ENCODE data around the gene CELF2.

DNA sequence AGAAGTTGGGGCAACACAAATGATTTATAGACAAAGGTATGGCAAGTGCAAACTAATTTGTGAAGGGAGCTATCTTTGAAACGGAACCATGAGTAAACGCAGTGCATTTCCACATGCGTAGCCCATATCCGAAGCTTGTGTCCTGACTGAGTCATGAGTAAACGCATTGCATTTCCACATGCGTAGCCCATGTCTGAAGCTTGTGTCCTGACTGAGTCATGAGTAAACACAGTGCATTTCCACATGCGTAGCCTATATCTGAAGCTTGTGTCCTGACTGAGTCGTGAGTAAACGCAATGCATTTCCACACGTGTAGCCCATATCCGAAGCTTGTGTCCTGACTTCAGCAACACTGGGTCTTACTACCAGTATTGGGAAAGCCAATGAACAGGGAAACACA lies 95.0 kb downstream of the CELF2 start:
- TF ChIP-seq POLR2A (IDR thresholded peaks at IDR 0.05; ENCODE audit: low read depth, low read length) (no peak), CEBPB (IDR thresholded peaks at IDR 0.05; ENCODE audit: low read depth, low read length) (no peak), RAD21 (IDR thresholded peaks at IDR 0.05; ENCODE audit: low read length) (no peak)
- TF ChIP-seq, protein P1, sequence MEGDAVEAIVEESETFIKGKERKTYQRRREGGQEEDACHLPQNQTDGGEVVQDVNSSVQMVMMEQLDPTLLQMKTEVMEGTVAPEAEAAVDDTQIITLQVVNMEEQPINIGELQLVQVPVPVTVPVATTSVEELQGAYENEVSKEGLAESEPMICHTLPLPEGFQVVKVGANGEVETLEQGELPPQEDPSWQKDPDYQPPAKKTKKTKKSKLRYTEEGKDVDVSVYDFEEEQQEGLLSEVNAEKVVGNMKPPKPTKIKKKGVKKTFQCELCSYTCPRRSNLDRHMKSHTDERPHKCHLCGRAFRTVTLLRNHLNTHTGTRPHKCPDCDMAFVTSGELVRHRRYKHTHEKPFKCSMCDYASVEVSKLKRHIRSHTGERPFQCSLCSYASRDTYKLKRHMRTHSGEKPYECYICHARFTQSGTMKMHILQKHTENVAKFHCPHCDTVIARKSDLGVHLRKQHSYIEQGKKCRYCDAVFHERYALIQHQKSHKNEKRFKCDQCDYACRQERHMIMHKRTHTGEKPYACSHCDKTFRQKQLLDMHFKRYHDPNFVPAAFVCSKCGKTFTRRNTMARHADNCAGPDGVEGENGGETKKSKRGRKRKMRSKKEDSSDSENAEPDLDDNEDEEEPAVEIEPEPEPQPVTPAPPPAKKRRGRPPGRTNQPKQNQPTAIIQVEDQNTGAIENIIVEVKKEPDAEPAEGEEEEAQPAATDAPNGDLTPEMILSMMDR (conservative IDR thresholded peaks at IDR 0.05; ENCODE audit: low read depth, low read length): no peak
- TF ChIP-seq, protein P2, sequence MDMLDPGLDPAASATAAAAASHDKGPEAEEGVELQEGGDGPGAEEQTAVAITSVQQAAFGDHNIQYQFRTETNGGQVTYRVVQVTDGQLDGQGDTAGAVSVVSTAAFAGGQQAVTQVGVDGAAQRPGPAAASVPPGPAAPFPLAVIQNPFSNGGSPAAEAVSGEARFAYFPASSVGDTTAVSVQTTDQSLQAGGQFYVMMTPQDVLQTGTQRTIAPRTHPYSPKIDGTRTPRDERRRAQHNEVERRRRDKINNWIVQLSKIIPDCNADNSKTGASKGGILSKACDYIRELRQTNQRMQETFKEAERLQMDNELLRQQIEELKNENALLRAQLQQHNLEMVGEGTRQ (IDR thresholded peaks at IDR 0.05; ENCODE audit: low read depth, low read length): no peak
- TF ChIP-seq, protein P3, sequence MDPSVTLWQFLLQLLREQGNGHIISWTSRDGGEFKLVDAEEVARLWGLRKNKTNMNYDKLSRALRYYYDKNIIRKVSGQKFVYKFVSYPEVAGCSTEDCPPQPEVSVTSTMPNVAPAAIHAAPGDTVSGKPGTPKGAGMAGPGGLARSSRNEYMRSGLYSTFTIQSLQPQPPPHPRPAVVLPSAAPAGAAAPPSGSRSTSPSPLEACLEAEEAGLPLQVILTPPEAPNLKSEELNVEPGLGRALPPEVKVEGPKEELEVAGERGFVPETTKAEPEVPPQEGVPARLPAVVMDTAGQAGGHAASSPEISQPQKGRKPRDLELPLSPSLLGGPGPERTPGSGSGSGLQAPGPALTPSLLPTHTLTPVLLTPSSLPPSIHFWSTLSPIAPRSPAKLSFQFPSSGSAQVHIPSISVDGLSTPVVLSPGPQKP (IDR thresholded peaks at IDR 0.05; ENCODE audit: borderline replicate concordance, low read depth, low read length): no peak
